ENCODE data around the gene MYO5B. TPM values are rescaled to one million over a fixed set of nuclear protein-coding genes. Genes with fewer than 3 reads are reported as not detected.

The MYO5B gene
- total RNA-seq, 1 experiment from 2014 or later, result 25.9 TPM

DNA sequence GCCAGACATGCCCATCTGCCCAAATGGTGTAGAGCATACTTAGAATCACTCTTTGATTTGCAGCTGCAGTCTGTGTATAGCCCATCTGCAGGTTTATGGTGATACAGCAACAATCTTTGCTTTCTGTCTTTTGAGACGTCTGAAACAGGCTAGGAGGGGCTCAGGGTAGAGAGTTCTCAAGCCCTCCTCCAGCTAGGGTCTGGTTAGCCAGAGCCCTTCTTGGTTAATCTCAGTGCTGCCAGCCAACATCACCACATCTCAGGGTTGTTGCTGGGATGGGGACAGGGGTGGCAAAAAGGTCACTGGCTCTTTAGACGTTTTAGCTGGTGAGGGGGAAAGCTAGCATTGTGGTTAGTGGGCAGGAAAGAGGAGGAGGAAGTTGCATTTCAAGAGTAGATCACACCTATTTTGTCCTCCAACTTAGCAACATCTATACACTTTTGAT lies 245.0 kb downstream of the MYO5B start:
- CTCF ChIA-PET, result interaction anchor here (0.6 kb wide), 1 partner anchor 242 kb away, joined by 4 read pairs; no protein-coding TSS in a partner anchor
- no peaks in the 10 kb centered on the region for H3K36me3 Mint-ChIP-seq (ENCODE audit: insufficient read depth, unreplicated experiment)
- H3K9me3 Mint-ChIP-seq (ENCODE audit: unreplicated experiment), result no peaks in the 10 kb centered on the region
- no TSS peak for BruUV-seq (replicated peaks)
- TF ChIP-seq, protein P1, sequence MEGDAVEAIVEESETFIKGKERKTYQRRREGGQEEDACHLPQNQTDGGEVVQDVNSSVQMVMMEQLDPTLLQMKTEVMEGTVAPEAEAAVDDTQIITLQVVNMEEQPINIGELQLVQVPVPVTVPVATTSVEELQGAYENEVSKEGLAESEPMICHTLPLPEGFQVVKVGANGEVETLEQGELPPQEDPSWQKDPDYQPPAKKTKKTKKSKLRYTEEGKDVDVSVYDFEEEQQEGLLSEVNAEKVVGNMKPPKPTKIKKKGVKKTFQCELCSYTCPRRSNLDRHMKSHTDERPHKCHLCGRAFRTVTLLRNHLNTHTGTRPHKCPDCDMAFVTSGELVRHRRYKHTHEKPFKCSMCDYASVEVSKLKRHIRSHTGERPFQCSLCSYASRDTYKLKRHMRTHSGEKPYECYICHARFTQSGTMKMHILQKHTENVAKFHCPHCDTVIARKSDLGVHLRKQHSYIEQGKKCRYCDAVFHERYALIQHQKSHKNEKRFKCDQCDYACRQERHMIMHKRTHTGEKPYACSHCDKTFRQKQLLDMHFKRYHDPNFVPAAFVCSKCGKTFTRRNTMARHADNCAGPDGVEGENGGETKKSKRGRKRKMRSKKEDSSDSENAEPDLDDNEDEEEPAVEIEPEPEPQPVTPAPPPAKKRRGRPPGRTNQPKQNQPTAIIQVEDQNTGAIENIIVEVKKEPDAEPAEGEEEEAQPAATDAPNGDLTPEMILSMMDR (IDR thresholded peaks at IDR 0.05; ENCODE audit: unreplicated experiment), result no peak
- no peaks in the 10 kb centered on the region for H3K27me3 Mint-ChIP-seq (ENCODE audit: insufficient read depth, unreplicated experiment)
- H3K4me3 Mint-ChIP-seq (ENCODE audit: unreplicated experiment), result no peak overlapping the region
- H3K27ac Mint-ChIP-seq (ENCODE audit: low read depth, unreplicated experiment), result no peak overlapping the region
- intact Hi-C loops (cut with micrococcal nuclease), result no loop called here
- POLR2A ChIA-PET, result no interaction called here
- H3K4me1 Mint-ChIP-seq (ENCODE audit: insufficient read depth, unreplicated experiment), result no peaks in the 10 kb centered on the region
- no peak for DNase-seq (ENCODE audit: unreplicated experiment)

DNA sequence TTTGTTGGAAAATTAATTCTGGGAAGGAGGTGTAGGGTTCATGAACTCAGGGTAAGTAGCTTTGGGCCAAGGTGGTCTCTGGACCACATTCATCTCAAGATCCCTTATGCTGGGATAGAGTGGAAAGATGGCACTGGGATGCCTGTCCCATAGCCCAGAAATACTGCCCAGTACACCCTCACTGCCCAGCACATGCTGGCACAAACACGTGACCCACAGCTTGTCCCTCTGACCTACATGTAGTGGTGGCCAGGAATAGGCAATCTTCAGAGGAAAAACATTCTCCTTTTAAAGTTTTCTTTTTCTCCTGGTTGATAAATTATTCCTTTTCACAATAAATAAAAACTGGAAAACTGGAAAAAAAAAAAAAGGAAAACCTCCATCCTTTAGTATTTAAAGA lies 246.0 kb downstream of the MYO5B start:
- Mint-ChIP-seq H3K4me1 (ENCODE audit: insufficient read depth, unreplicated experiment) (no peaks in the 10 kb centered on the region), H3K36me3 (ENCODE audit: insufficient read depth, unreplicated experiment) (peaks cover 5% of the 10 kb centered on the region), H3K4me3 (ENCODE audit: unreplicated experiment) (no peak overlapping the region), H3K9me3 (ENCODE audit: unreplicated experiment) (no peaks in the 10 kb centered on the region), H3K27ac (ENCODE audit: low read depth, unreplicated experiment) (no peak overlapping the region), H3K27me3 (ENCODE audit: insufficient read depth, unreplicated experiment) (no peaks in the 10 kb centered on the region)
- TF ChIP-seq, protein P1 (IDR thresholded peaks at IDR 0.05; ENCODE audit: unreplicated experiment), result no peak
- CTCF ChIA-PET, result no interaction called here
- POLR2A ChIA-PET, result no interaction called here
- BruUV-seq (replicated peaks), result no TSS peak
- DNase-seq (ENCODE audit: unreplicated experiment), result no peak
- intact Hi-C loops (cut with micrococcal nuclease), result no loop called here

DNA sequence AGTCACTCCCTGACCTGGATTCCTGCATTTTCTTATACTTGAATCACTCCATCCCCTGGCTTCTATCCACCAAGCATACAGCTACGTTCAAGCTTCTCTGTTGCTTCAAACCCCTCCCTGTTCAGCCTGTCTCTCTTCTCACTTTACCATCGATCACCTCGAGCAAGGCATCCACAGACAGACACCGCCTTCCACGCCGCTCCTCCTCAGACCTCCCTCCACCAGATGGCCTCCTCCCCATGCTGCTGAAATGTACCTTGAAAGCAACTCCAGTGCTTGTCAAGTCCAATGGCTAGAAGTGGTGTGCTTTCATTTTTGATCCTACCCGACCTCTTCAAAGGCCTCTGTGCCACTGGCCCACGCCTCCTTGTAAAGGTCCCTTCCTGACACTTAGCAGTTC lies 250.3 kb downstream of the MYO5B start:
- no peaks in the 10 kb centered on the region for H3K4me1 Mint-ChIP-seq (ENCODE audit: insufficient read depth, unreplicated experiment)
- CTCF ChIA-PET, result no interaction called here
- BruUV-seq (replicated peaks), result no TSS peak
- no peak for DNase-seq (ENCODE audit: unreplicated experiment)
- H3K4me3 Mint-ChIP-seq (ENCODE audit: unreplicated experiment), result no peak overlapping the region
- no peaks in the 10 kb centered on the region for H3K9me3 Mint-ChIP-seq (ENCODE audit: unreplicated experiment)
- H3K36me3 Mint-ChIP-seq (ENCODE audit: insufficient read depth, unreplicated experiment), result peaks cover 5% of the 10 kb centered on the region
- POLR2A ChIA-PET, result no interaction called here
- TF ChIP-seq, protein P1 (IDR thresholded peaks at IDR 0.05; ENCODE audit: unreplicated experiment), result no peak
- intact Hi-C loops (cut with micrococcal nuclease), result no loop called here
- no peak overlapping the region for H3K27ac Mint-ChIP-seq (ENCODE audit: low read depth, unreplicated experiment)
- H3K27me3 Mint-ChIP-seq (ENCODE audit: insufficient read depth, unreplicated experiment), result no peaks in the 10 kb centered on the region

DNA sequence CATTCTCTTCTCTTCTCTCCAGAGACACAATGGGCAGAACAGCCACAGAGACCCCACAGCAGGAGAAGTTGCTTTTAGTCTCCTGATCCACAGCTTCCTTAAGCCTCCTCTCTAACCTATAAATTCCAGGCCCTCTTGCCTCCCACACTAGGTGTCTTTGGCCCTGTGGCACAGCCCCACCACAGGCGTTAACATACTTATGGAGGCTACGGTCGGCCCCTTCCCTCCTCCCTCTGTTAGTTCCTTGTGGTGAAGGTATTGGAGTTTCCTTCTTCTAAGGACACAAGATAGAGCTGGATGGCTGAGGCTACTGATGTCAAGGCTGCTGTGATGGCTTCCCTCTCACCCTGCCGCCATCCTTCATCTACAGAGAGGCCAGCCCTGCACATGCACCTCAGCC lies 258.1 kb downstream of the MYO5B start:
- TF ChIP-seq, protein P1 (IDR thresholded peaks at IDR 0.05; ENCODE audit: unreplicated experiment), result no peak
- ChIA-PET POLR2A (no interaction called here), CTCF (no interaction called here)
- no peak overlapping the region for H3K4me3 Mint-ChIP-seq (ENCODE audit: unreplicated experiment)
- DNase-seq (ENCODE audit: unreplicated experiment), result no peak
- H3K27ac Mint-ChIP-seq (ENCODE audit: low read depth, unreplicated experiment), result no peak overlapping the region
- no peaks in the 10 kb centered on the region for H3K4me1 Mint-ChIP-seq (ENCODE audit: insufficient read depth, unreplicated experiment)
- no peaks in the 10 kb centered on the region for H3K36me3 Mint-ChIP-seq (ENCODE audit: insufficient read depth, unreplicated experiment)
- intact Hi-C loops (cut with micrococcal nuclease), result no loop called here
- H3K9me3 Mint-ChIP-seq (ENCODE audit: unreplicated experiment), result no peaks in the 10 kb centered on the region
- no peaks in the 10 kb centered on the region for H3K27me3 Mint-ChIP-seq (ENCODE audit: insufficient read depth, unreplicated experiment)
- no TSS peak for BruUV-seq (replicated peaks)
